ENCODE measurements around the gene NTMT2. TPM values are rescaled to one million over a fixed set of nuclear protein-coding genes. Genes with fewer than 3 reads are reported as not detected.
"Not testable (repeated sequence)": the region's sequence is repeated elsewhere in the genome, so short reads cannot be mapped to it uniquely, and the experiment has no call there.

NTMT2 gene
- total RNA-seq, result not detected
- polyA plus RNA-seq, result not detected
- total RNA-seq, result not detected

GRCh38 chr1:170145770-170146676, at the start of gene NTMT2:
Gene NTMT2, plus strand, starts transcription at chr1:170145959. Its CDS starts 149 bp downstream, at chr1:170146108.
- H3K9me3 ChIP-seq (ENCODE audit: control insufficient read depth in 2 of 3, low read length in 3 of 3), result no peaks in the 10 kb centered on the region
- Mint-ChIP-seq H3K36me3 (peaks cover 0 to 7% (median 0%) of the 10 kb centered on the region in 5 donors), H3K27me3 (peaks cover 0 to 55% (median 3%) of the 10 kb centered on the region in 5 donors), H3K4me1 (peaks cover 0 to 23% (median 16%) of the 10 kb centered on the region in 7 donors), H3K9me3 (peaks cover 3 to 12% (median 5%) of the 10 kb centered on the region in 11 donors), H3K27ac (peak within 1 kb of the TSS in 2 of 9 donors; percentile 14 to 62), H3K4me3 (peak within 1 kb of the TSS in 4 of 10 donors; percentile 19 to 51 (median 43))
- ChIA-PET CTCF (no interaction called here), POLR2A (no interaction called here)
- intact Hi-C loops (cut with micrococcal nuclease), result no loop called here
- H3K4me3 ChIP-seq (ENCODE audit: low read length), result no peak within 1 kb of the TSS
- DNase-seq (no peak), ATAC-seq (no peak)
- no peaks in the 10 kb centered on the region for H3K4me1 ChIP-seq (ENCODE audit: control insufficient read depth in 2 of 2, insufficient read depth in 2 of 2, low read length in 2 of 2)
- no peak within 1 kb of the TSS for H3K27ac ChIP-seq (ENCODE audit: low read depth, low read length)
- no peaks in the 10 kb centered on the region for H3K36me3 ChIP-seq (ENCODE audit: control insufficient read depth in 2 of 3, insufficient read depth in 3 of 3, low read length in 3 of 3)
- H3K27me3 ChIP-seq (ENCODE audit: control insufficient read depth in 2 of 2, insufficient read depth in 2 of 2, low read length in 2 of 2), result no peaks in the 10 kb centered on the region

DNA sequence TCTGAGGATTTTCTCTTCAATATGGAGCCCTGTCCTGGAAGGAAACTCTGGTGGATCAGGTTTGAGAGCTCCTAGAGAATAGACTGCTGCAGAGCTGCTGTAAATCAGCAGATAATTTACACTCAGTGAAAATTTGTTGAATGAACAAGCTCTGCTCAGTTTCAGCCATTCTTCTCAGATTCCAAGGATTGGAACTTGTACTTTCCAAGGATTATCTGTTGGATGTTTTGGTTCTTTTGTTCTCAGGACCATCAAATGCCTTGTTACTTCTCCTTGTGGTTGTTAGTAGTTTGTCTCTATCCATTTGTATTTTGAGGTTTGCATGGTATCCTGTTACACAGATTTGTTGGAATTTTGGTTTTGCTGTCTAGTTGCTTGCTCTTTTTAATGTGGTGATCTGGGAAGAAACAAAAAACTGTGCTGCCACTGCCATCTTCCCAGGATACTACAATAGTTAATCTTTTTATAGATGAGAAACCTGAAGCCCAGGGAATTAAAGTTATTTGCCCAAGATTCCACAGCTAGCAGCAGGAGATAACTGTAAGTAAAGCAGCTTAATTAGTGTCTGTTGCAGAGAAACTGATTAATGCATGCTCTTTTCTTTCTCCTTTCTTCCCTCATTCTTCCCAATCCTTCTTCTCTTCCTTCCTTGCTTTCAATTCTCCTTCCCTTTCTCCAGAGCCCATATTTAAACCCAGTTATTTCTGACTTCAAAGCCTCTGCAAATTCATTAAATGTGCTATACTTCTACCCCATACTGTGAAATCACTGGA, 49.6 kb upstream of the NTMT2 start:
- POLR2A ChIA-PET, result no interaction called here
- Mint-ChIP-seq H3K4me3 (no peak overlapping the region), H3K36me3 (peaks cover 0 to 3% (median 0%) of the 10 kb centered on the region in 5 donors)

DNA sequence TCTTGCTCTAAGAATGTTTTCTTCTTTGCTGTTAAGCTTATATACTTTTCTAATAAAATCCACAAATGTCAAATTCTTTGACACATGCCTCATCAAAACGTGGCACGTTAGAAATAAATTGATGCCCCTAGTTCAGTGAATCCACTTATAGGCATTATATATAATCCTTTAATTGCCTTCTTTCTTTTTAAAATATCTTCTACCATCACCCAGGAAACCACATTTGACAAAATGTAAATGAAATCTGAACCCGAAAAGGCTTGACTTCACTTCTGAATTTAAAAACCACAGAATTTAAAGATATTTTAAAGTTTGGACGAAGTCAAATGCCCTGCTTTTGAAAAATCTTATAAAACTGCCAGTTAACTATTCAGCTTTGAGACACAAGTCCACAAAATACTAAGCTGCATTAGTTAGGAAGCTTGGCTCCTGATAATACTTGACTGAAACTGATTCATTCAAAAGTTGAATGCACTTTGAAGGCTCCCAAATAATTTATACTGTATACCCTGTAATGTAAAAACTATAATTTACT, 48.9 kb upstream of the NTMT2 start:
- peaks cover 0 to 24% (median 6%) of the 10 kb centered on the region in 11 donors for H3K9me3 Mint-ChIP-seq
- H3K36me3 Mint-ChIP-seq, result peaks cover 0 to 3% (median 0%) of the 10 kb centered on the region in 5 donors
- DNase-seq (no peak), ATAC-seq (no peak)
- H3K4me3 Mint-ChIP-seq, result no peak overlapping the region
- ChIA-PET CTCF (no interaction called here), POLR2A (no interaction called here)
- no peak overlapping the region for H3K4me3 ChIP-seq (ENCODE audit: low read length)
- no peaks in the 10 kb centered on the region for H3K36me3 ChIP-seq (ENCODE audit: control insufficient read depth in 2 of 3, insufficient read depth in 3 of 3, low read length in 3 of 3)
- no peaks in the 10 kb centered on the region for H3K4me1 Mint-ChIP-seq
- H3K27me3 Mint-ChIP-seq, result peaks cover 15 to 35% (median 29%) of the 10 kb centered on the region in 5 donors
- H3K4me1 ChIP-seq (ENCODE audit: control insufficient read depth in 2 of 2, insufficient read depth in 2 of 2, low read length in 2 of 2), result no peaks in the 10 kb centered on the region
- no peaks in the 10 kb centered on the region for H3K27me3 ChIP-seq (ENCODE audit: control insufficient read depth in 2 of 2, insufficient read depth in 2 of 2, low read length in 2 of 2)
- H3K9me3 ChIP-seq (ENCODE audit: control insufficient read depth in 2 of 3, low read length in 3 of 3), result peaks cover 0 to 3% (median 0%) of the 10 kb centered on the region in 3 experiments
- intact Hi-C loops (cut with micrococcal nuclease), result no loop called here
- H3K27ac Mint-ChIP-seq, result no peak overlapping the region
- no peak overlapping the region for H3K27ac ChIP-seq (ENCODE audit: low read depth, low read length)

More for the DNA sequence above, 49.6 kb upstream of the NTMT2 start:
- Histone ChIP-seq H3K36me3 (ENCODE audit: control insufficient read depth in 2 of 3, insufficient read depth in 3 of 3, low read length in 3 of 3) (no peaks in the 10 kb centered on the region), H3K4me3 (ENCODE audit: low read length) (no peak overlapping the region), H3K9me3 (ENCODE audit: control insufficient read depth in 2 of 3, low read length in 3 of 3) (peaks cover 0 to 3% (median 0%) of the 10 kb centered on the region in 3 experiments), H3K4me1 (ENCODE audit: control insufficient read depth in 2 of 2, insufficient read depth in 2 of 2, low read length in 2 of 2) (no peaks in the 10 kb centered on the region), H3K27me3 (ENCODE audit: control insufficient read depth in 2 of 2, insufficient read depth in 2 of 2, low read length in 2 of 2) (no peaks in the 10 kb centered on the region), H3K27ac (ENCODE audit: low read depth, low read length) (no peak overlapping the region)
- Mint-ChIP-seq H3K27me3 (peaks cover 13 to 35% (median 29%) of the 10 kb centered on the region in 5 donors), H3K4me1 (no peaks in the 10 kb centered on the region), H3K9me3 (peaks cover 0 to 24% (median 7%) of the 10 kb centered on the region in 11 donors), H3K27ac (no peak overlapping the region)
- DNase-seq, result no peak
- intact Hi-C loops (cut with micrococcal nuclease), result no loop called here
- CTCF ChIA-PET, result no interaction called here
- no peak for ATAC-seq

GRCh38 chr1:170097449-170097948, 48.3 kb upstream of the NTMT2 start:
- Histone ChIP-seq H3K4me3 (ENCODE audit: low read length) (no peak overlapping the region), H3K27ac (ENCODE audit: low read depth, low read length) (no peak overlapping the region), H3K27me3 (ENCODE audit: control insufficient read depth in 2 of 2, insufficient read depth in 2 of 2, low read length in 2 of 2) (no peaks in the 10 kb centered on the region), H3K9me3 (ENCODE audit: control insufficient read depth in 2 of 3, low read length in 3 of 3) (peaks cover 0 to 3% (median 0%) of the 10 kb centered on the region in 3 experiments), H3K36me3 (ENCODE audit: control insufficient read depth in 2 of 3, insufficient read depth in 3 of 3, low read length in 3 of 3) (no peaks in the 10 kb centered on the region), H3K4me1 (ENCODE audit: control insufficient read depth in 2 of 2, insufficient read depth in 2 of 2, low read length in 2 of 2) (no peaks in the 10 kb centered on the region)
- POLR2A ChIA-PET, result no interaction called here
- Mint-ChIP-seq H3K36me3 (peaks cover 0 to 3% (median 0%) of the 10 kb centered on the region in 5 donors), H3K27ac (no peak overlapping the region), H3K27me3 (peaks cover 21 to 40% (median 29%) of the 10 kb centered on the region in 5 donors), H3K9me3 (peaks cover 0 to 24% (median 4%) of the 10 kb centered on the region in 11 donors), H3K4me3 (no peak overlapping the region), H3K4me1 (no peaks in the 10 kb centered on the region)
- ATAC-seq (no peak), DNase-seq (no peak)
- intact Hi-C loops (cut with micrococcal nuclease), result no loop called here
- CTCF ChIA-PET, result no interaction called here

DNA sequence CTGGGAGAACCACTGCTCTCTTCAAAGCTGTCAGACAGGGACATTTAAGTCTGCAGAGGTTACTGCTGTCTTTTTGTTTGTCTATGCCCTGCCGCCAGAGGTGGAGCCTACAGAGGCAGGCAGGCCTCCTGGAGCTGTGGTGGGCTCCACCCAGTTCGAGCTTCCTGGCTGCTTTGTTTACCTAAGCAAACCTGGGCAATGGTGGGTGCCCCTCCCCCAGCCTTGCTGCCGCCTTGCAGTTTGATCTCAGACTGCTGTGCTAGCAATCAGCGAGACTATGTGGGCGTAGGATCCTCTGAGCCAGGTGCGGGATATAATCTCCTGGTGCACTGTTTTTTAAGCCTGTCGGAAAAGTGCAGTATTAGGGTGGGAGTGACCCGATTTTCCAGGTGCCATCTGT, 32.6 kb upstream of the NTMT2 start:
- H3K4me1 ChIP-seq (ENCODE audit: control insufficient read depth in 2 of 2, insufficient read depth in 2 of 2, low read length in 2 of 2); ATAC-seq; H3K27ac Mint-ChIP-seq; H3K36me3 ChIP-seq (ENCODE audit: control insufficient read depth in 2 of 3, insufficient read depth in 3 of 3, low read length in 3 of 3); H3K36me3 Mint-ChIP-seq; H3K4me1 Mint-ChIP-seq; intact Hi-C loops (cut with micrococcal nuclease); H3K9me3 ChIP-seq (ENCODE audit: control insufficient read depth in 2 of 3, low read length in 3 of 3); CTCF ChIA-PET; H3K27ac ChIP-seq (ENCODE audit: low read depth, low read length); H3K4me3 Mint-ChIP-seq; H3K4me3 ChIP-seq (ENCODE audit: low read length); DNase-seq; H3K27me3 ChIP-seq (ENCODE audit: control insufficient read depth in 2 of 2, insufficient read depth in 2 of 2, low read length in 2 of 2); POLR2A ChIA-PET: not testable (repeated sequence)
- Mint-ChIP-seq H3K9me3 (peaks cover 0 to 21% (median 8%) of the 10 kb centered on the region in 11 donors), H3K27me3 (peaks cover 0 to 34% (median 27%) of the 10 kb centered on the region in 5 donors)

DNA sequence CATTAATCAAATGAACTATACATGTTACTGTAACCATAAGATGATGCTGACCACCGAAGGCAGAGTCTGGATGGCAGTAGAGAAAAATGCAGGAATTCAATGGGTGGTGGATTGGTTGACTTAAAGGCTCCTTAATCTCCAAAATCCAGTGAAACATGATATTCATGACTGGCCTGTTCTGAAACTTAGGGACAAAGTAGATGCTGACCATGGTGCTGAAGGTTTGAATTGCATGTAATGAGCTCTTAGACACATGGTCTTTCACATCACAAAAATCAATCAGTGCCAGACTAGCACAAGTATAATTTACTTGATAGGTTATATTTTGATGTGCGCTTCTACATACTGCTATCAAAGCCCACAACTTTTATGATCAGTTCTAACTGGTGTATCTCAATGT, 30.9 kb upstream of the NTMT2 start:
- H3K9me3 Mint-ChIP-seq, result peaks cover 0 to 21% (median 8%) of the 10 kb centered on the region in 11 donors
- intact Hi-C loops (cut with micrococcal nuclease), result no loop called here
- no peak overlapping the region for H3K4me3 Mint-ChIP-seq
- ChIA-PET CTCF (no interaction called here), POLR2A (no interaction called here)
- DNase-seq, result no peak
- peaks cover 0 to 40% (median 30%) of the 10 kb centered on the region in 5 donors for H3K27me3 Mint-ChIP-seq
- no peak overlapping the region for H3K27ac ChIP-seq (ENCODE audit: low read depth, low read length)
- no peak overlapping the region for H3K27ac Mint-ChIP-seq
- no peak for ATAC-seq
- H3K4me1 Mint-ChIP-seq, result no peaks in the 10 kb centered on the region
- no peaks in the 10 kb centered on the region for H3K9me3 ChIP-seq (ENCODE audit: control insufficient read depth in 2 of 3, low read length in 3 of 3)
- no peaks in the 10 kb centered on the region for H3K36me3 ChIP-seq (ENCODE audit: control insufficient read depth in 2 of 3, insufficient read depth in 3 of 3, low read length in 3 of 3)
- no peak overlapping the region for H3K4me3 ChIP-seq (ENCODE audit: low read length)
- H3K4me1 ChIP-seq (ENCODE audit: control insufficient read depth in 2 of 2, insufficient read depth in 2 of 2, low read length in 2 of 2), result no peaks in the 10 kb centered on the region
- peaks cover 0 to 4% of the 10 kb centered on the region in 2 donors for H3K27me3 ChIP-seq (ENCODE audit: control insufficient read depth in 2 of 2, insufficient read depth in 2 of 2, low read length in 2 of 2)
- peaks cover 0 to 5% (median 0%) of the 10 kb centered on the region in 5 donors for H3K36me3 Mint-ChIP-seq
